ENCODE data around the gene E4F1. TPM values are rescaled to one million over a fixed set of nuclear protein-coding genes. Genes with fewer than 3 reads are reported as not detected.
A peak's percentile ranks its signal among the peaks of the same experiment; 100 is the strongest.

The E4F1 gene
- total and polyA plus RNA-seq, 9 of the 15 experiments (the other 6 are each of a cell fraction or from before 2014, with no cell fraction given) = 0.48 to 94.9 (median 20.4) TPM

GRCh38 chr16:2250652-2251295 lies 27.4 kb downstream of the E4F1 start (continued):
- TF ChIP-seq CHD7 (IDR thresholded peaks at IDR 0.05; ENCODE audit: low read depth, low read length) (no peak), ESRRA (IDR thresholded peaks at IDR 0.05; ENCODE audit: borderline replicate concordance, low read depth) (no peak), ZNF143 (CRISPR knock-in tag; IDR thresholded peaks at IDR 0.05) (no peak), SMAD1 (IDR thresholded peaks at IDR 0.05; ENCODE audit: low read depth, low read length, partially characterized antibody) (no peak), DLX4 (CRISPR knock-in tag; IDR thresholded peaks at IDR 0.05) (no peak), SMARCC2 (IDR thresholded peaks at IDR 0.05; ENCODE audit: low read depth) (no peak), E2F8 (IDR thresholded peaks at IDR 0.05; ENCODE audit: low read depth, partially characterized antibody) (peak; percentile 16), PRDM10 (IDR thresholded peaks at IDR 0.05; ENCODE audit: partially characterized antibody) (peak; percentile 25)

All from K562 (cell line).